ENCODE results near the gene ZNF888.

The ZNF888 gene

DNA sequence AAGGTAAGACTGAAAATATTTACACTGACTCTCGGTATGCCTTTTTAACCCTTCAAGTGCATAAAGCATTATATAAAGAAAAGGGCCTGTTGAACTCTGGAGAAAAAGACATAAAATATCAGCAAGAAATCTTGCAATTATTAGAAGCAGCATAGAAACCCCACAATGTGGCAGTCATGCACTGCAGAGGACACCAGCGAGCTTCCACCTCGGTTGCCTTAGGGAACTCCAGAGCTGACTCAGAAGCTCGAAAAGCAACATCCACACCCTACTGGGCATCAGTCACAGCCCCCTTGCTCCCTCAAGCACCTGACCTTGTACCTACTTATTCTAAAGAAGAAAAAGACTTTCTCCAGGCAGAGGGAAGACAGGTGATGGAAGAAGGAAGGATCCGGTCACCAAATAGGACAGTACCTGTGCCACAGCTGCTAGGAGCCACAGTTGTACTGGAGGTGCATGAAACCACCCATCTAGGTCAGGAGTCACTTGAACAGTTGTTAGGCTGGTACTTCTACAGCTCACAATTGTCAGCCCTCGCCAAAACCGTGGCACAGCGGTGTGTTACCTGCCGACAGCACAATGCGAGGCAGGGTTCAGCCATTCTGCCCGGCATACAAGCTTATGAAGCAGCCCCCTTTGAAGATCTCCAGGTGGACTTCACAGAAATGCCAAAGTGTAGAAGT is 36.5 kb upstream of the ZNF888 start:
- no peak overlapping the region for H3K4me3 ChIP-seq (ENCODE audit: low read depth, low read length)

DNA sequence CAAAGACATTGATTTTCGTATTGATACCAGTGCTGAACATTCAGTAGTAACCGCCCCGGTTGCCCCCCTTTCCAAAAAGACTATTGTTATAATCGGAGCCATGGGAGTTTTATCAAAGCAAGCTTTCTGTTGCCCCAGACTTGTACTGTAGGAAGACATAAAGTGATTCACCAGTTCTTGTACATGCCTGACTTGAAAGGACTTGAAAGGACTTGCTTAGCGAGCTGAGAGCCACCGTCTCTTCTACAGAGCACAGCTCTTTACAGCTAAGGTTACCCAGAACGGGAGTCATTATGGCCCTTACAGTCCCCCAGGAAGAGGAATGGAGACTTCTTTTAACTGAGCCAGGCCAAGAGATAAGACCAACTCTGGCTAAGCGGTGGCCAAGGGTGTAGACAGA is 34.4 kb upstream of the ZNF888 start:
- Histone ChIP-seq H3K36me3 (replicated peaks) (peaks cover 23% of the 10 kb centered on the region), H3K27me3 (replicated peaks) (no peaks in the 10 kb centered on the region), H3K4me3 (ENCODE audit: low read depth, low read length) (no peak overlapping the region), H3K27ac (no peak overlapping the region)
- DNase-seq = no peak
- in situ Hi-C loops (cut with HindIII; ENCODE audit: low pct_ligation_motif_present, low sequenced_read_pairs) = no loop called here
- TF ChIP-seq, protein P1, sequence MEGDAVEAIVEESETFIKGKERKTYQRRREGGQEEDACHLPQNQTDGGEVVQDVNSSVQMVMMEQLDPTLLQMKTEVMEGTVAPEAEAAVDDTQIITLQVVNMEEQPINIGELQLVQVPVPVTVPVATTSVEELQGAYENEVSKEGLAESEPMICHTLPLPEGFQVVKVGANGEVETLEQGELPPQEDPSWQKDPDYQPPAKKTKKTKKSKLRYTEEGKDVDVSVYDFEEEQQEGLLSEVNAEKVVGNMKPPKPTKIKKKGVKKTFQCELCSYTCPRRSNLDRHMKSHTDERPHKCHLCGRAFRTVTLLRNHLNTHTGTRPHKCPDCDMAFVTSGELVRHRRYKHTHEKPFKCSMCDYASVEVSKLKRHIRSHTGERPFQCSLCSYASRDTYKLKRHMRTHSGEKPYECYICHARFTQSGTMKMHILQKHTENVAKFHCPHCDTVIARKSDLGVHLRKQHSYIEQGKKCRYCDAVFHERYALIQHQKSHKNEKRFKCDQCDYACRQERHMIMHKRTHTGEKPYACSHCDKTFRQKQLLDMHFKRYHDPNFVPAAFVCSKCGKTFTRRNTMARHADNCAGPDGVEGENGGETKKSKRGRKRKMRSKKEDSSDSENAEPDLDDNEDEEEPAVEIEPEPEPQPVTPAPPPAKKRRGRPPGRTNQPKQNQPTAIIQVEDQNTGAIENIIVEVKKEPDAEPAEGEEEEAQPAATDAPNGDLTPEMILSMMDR (IDR thresholded peaks at IDR 0.05; ENCODE audit: low read depth, low read length, missing control alignments) = no peak

More for the DNA sequence above, 36.5 kb upstream of the ZNF888 start:
- no peak for DNase-seq
- no peaks in the 10 kb centered on the region for H3K27me3 ChIP-seq (replicated peaks)
- no peak overlapping the region for H3K27ac ChIP-seq
- in situ Hi-C loops (cut with HindIII; ENCODE audit: low pct_ligation_motif_present, low sequenced_read_pairs) = no loop called here
- H3K36me3 ChIP-seq (replicated peaks) = peaks cover 15% of the 10 kb centered on the region
- TF ChIP-seq, protein P1 (IDR thresholded peaks at IDR 0.05; ENCODE audit: low read depth, low read length, missing control alignments) = no peak

DNA sequence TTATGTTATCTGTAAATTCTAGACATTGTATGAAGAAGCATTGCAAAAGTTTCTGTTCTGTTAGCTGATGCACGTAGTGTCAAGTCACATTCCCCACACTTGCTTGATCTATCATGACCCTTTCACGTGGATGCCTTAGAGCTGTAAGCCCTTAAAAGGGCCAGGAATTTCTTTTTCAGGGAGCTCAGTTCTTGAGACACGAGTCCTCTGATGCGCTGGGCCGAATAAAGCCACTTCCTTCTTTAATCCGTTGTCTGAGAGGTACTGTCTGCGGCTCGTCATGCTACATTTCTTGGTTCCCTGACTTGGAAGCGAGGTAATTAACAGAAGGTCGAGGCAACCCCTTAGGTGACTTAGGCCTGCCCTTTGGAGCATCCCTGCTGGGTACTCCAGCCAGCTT is 33.7 kb upstream of the ZNF888 start:
- Histone ChIP-seq H3K27me3 (replicated peaks) (no peaks in the 10 kb centered on the region), H3K27ac (no peak overlapping the region), H3K36me3 (replicated peaks) (peaks cover 30% of the 10 kb centered on the region), H3K4me3 (ENCODE audit: low read depth, low read length) (no peak overlapping the region)
- in situ Hi-C loops (cut with HindIII; ENCODE audit: low pct_ligation_motif_present, low sequenced_read_pairs) = no loop called here
- TF ChIP-seq, protein P1 (IDR thresholded peaks at IDR 0.05; ENCODE audit: low read depth, low read length, missing control alignments) = no peak
- no peak for DNase-seq

DNA sequence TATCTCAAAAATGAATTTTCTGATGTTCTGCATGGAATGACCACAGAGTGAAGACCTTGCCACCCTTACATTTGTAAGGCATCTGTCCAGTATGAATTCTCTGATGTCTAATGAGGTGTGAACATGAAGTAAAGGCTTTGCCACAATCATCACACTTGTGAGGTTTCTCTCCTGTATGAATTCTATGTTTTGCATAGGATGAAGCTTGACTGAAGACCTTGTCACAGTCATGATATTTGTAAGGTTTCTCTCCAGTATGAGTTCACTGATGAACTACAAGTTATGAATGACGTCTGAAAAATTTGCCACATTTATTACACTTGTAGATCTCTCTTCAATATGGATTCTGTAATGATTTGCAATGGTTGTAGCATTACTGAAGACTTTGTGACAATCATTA is 26.2 kb upstream of the ZNF888 start:
- in situ Hi-C loops (cut with HindIII; ENCODE audit: low pct_ligation_motif_present, low sequenced_read_pairs) = no loop called here
- peaks cover 37% of the 10 kb centered on the region for H3K36me3 ChIP-seq (replicated peaks)
- TF ChIP-seq, protein P1 (IDR thresholded peaks at IDR 0.05; ENCODE audit: low read depth, low read length, missing control alignments) = no peak
- H3K27me3 ChIP-seq (replicated peaks) = no peaks in the 10 kb centered on the region
- no peak overlapping the region for H3K27ac ChIP-seq
- no peak overlapping the region for H3K4me3 ChIP-seq (ENCODE audit: low read depth, low read length)
- DNase-seq = no peak

DNA sequence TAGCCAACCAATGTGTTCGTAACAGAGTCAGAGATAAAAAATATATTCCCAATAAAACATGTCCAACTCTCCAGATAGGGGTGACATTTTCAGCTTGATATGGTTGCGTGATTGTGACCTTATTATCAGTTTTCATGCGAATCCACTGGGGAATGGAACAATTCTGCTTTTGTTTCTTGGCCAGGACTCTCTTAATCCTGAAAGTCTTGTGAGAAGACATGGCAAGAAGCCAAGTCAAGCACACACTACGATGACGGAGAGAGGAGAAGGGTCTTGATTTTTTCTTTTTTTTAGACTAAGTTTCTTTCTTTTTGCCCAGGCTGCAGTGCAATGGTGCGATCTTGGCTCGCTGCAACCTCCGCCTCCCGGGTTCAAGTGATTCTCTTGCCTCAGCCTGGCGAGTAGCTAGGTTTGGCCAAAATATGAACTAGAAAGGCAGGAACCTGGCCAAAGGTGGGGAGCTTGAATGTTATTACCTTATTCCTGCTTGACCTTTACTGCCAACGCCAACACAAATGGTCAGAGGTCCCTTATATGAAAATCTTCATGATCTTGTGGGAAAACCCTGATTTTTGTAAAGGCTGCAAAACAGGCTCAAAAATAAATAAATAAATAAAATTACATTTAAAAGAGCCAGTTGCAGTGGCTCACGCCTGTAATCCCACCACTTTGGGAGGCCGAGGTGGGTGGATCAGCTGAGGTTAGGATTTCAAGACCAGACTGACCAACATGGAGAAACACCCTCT is 25.0 kb upstream of the ZNF888 start:
- no peak for DNase-seq
- TF ChIP-seq, protein P1 (IDR thresholded peaks at IDR 0.05; ENCODE audit: low read depth, low read length, missing control alignments) = no peak
- H3K27ac ChIP-seq = no peak overlapping the region
- in situ Hi-C loops (cut with HindIII; ENCODE audit: low pct_ligation_motif_present, low sequenced_read_pairs) = no loop called here
- no peaks in the 10 kb centered on the region for H3K27me3 ChIP-seq (replicated peaks)
- no peak overlapping the region for H3K4me3 ChIP-seq (ENCODE audit: low read depth, low read length)
- peaks cover 35% of the 10 kb centered on the region for H3K36me3 ChIP-seq (replicated peaks)

Measured in brain microvascular endothelial cell (primary cell).